Measurements from ENCODE around the gene EBF3.

EBF3 gene

DNA sequence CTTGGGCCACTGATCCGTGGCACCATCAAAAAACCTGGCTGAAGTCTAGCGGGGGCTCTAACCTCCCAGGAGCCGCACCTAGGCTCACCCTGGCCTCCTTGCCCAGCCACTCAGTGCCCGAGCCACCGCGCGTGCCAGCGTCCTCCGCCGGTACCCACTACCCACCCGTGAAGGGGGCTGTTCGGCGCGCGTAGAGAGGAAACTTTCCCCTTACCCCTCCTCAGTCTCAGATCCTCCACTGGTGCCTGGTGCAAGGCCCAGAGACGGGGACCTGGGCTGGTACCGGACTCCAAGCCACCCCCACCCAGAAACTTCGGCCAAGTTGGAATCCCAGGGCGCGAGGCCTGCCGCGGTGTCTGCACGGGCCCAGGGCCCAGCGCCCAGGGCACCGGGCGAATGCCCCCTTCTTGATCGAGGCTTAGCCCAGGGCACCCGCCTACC, 3.5 kb upstream of the EBF3 start:
- H3K4me3 ChIP-seq (replicated peaks; ENCODE audit: low read depth, low read length): no peak overlapping the region
- no peak for DNase-seq (ENCODE audit: extremely low read depth, low read depth)
- TF ChIP-seq, protein P1, sequence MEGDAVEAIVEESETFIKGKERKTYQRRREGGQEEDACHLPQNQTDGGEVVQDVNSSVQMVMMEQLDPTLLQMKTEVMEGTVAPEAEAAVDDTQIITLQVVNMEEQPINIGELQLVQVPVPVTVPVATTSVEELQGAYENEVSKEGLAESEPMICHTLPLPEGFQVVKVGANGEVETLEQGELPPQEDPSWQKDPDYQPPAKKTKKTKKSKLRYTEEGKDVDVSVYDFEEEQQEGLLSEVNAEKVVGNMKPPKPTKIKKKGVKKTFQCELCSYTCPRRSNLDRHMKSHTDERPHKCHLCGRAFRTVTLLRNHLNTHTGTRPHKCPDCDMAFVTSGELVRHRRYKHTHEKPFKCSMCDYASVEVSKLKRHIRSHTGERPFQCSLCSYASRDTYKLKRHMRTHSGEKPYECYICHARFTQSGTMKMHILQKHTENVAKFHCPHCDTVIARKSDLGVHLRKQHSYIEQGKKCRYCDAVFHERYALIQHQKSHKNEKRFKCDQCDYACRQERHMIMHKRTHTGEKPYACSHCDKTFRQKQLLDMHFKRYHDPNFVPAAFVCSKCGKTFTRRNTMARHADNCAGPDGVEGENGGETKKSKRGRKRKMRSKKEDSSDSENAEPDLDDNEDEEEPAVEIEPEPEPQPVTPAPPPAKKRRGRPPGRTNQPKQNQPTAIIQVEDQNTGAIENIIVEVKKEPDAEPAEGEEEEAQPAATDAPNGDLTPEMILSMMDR (IDR thresholded peaks at IDR 0.05; ENCODE audit: low read depth, low read length, missing control alignments): no peak

DNA sequence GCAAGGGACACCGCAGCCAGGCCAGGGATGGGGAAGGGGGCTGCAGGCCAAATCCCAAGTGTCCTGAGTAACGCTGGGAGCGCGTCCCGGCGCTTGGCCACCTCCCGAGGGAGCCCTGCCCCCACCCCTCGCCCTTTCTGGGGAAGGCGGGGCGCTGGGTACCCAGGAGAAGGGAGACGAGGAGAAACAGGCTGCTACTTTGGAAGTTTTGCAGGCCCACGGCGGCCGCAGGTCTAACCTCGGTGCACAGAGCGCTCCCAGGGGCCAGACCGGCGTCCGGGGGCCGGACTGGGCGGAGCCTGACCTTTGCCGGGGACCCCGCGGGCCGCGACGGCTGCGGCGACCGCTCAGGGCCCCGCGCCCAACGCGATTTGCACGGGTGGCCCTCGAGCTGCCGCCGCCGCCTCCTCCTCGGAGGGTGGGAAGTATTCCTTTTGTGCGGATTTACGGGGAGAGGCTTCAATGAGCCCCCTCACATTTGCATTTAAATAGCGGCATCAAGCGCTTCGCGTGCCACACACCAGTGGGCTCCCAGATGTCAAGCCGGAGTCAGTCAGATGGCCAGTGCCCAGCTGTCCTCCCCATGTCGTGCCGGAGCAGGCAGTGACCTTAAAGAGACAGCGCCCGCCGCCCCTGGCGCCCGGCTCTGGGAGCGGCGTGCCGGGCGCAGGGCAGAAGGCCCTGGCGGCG, 3.0 kb upstream of the EBF3 start:
- no peak for DNase-seq (ENCODE audit: extremely low read depth, low read depth)
- TF ChIP-seq, protein P1 (IDR thresholded peaks at IDR 0.05; ENCODE audit: low read depth, low read length, missing control alignments): no peak
- no peak overlapping the region for H3K4me3 ChIP-seq (replicated peaks; ENCODE audit: low read depth, low read length)

DNA sequence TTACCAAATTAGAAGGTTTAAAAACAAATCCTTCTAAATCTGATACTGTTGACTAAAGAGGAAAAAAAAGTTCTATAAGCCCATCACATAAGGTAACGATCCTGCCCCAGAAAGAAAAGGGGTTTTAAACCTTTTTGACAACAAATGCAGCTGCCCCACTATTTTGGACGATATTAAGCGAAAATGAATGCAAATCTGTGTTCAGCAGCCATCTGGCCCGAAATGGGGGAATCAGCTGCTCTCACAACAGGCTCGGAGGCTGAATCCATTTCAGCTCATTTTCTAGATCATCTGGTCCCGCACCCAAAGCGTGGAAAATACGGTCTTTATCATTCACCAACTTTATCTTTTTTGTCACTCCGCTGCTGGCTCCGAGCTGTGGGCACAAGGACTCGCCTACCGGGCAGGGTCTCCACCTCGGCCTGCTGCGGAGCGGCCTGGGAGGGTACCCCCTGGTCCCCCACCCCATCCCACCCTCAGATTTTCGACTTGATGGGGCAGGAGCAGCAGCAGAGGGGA, 2.4 kb upstream of the EBF3 start:
- no peak for DNase-seq (ENCODE audit: extremely low read depth, low read depth)
- TF ChIP-seq, protein P1 (IDR thresholded peaks at IDR 0.05; ENCODE audit: low read depth, low read length, missing control alignments): no peak
- no peak overlapping the region for H3K4me3 ChIP-seq (replicated peaks; ENCODE audit: low read depth, low read length)

DNA sequence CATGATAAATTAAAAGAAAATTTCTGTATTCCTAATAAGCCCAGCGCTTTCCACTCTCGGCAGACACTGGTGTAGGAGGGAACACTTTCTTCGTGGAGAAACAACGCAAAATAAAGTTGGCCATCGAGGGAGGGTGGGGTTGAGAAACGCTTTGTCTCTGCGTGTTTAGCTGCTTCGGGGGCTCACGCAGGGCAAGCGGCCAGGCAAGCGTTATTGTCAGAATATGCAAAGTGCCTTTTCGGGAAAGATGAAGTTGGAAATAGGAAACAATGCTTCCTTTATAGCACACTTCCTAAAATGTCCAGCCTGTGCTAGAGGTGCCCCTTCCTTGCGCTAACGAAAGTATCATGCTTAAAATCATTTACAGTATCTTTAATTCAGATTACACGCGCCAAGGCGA, 1.9 kb upstream of the EBF3 start:
- DNase-seq (ENCODE audit: extremely low read depth, low read depth): no peak
- TF ChIP-seq, protein P1 (IDR thresholded peaks at IDR 0.05; ENCODE audit: low read depth, low read length, missing control alignments): no peak
- H3K4me3 ChIP-seq (replicated peaks; ENCODE audit: low read depth, low read length): no peak overlapping the region

DNA sequence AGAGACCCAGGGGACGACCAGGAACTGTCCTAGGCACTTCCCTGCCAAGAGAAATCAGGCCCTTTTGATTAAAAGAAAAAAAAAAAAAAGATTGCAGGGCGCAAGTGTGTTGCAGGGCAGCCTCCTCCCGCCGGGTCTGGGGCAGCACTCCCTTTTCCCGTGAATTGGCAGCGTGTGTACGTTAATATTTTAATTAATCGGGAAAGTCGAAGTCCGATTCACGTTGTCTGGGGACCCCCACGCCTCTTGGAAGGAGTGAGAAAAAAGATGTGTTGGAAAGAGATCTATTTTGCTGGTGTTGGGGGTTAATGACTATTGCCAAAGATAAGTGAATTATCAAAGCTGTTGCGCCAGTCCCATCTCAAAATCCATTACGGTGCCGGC, 1.3 kb upstream of the EBF3 start:
- no peak overlapping the region for H3K4me3 ChIP-seq (replicated peaks; ENCODE audit: low read depth, low read length)
- TF ChIP-seq, protein P1 (IDR thresholded peaks at IDR 0.05; ENCODE audit: low read depth, low read length, missing control alignments): no peak
- DNase-seq (ENCODE audit: extremely low read depth, low read depth): no peak

DNA sequence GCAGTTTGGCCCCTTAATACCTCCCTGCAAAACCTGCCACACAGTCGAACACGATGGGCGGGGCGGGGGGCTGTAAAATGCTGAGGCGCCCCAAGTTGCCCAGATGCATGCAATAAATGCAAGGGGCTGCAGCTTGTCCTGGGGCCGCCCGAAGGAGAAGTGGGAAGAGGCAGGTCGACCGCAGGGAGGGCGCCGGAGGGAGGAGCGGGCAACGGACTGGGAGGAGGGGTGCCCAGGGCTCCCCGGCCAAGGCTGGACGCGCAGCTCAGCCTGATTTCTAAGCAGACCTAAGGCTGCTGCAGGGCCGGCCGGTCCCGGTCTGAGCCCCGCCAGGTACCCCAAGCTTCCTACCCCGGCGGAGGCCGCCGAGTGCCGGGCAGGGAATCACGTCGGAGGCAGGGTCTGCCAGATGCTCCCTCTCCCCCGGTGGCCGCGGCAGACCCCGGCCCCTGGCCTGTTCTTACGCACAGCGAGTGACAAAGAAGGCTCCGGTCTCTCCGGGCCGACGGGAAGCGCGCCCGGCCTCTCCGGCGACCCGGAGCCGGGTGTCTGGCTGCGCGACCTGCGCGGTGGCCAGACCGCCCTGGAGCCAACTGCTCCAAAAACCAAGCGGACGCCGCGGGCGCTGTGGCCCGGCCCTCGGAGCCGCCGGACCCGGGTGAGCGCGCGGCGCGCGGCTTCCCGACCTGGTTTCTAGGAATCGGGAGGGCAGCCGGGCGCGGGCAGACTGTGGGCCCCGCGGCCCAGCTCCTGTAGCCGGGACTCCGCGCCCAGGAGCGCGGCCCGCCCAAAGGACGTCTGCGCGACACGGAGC, 744 bp upstream of the EBF3 start:
- no peak for DNase-seq (ENCODE audit: extremely low read depth, low read depth)
- no peak overlapping the region for H3K4me3 ChIP-seq (replicated peaks; ENCODE audit: low read depth, low read length)
- TF ChIP-seq, protein P1 (IDR thresholded peaks at IDR 0.05; ENCODE audit: low read depth, low read length, missing control alignments): no peak
